ENCODE data around the gene PPP1R14B. TPM values are rescaled to one million over a fixed set of nuclear protein-coding genes. Genes with fewer than 3 reads are reported as not detected.

The PPP1R14B gene
- total RNA-seq, 2 experiments from 2014 or later: 238 to 242 TPM

- Mint-ChIP-seq H3K4me1 (ENCODE audit: low read depth) (peaks cover 19% of the 10 kb centered on the region), H3K9me3 (no peaks in the 10 kb centered on the region), H3K4me3 (no peak overlapping the region), H3K36me3 (peaks cover 9% of the 10 kb centered on the region), H3K27ac (no peak overlapping the region), H3K27me3 (no peaks in the 10 kb centered on the region)
- POLR2A ChIA-PET: interaction anchor here (0.8 kb wide), 1 partner anchor 9 kb away, joined by 3 read pairs; no protein-coding TSS in a partner anchor
- no peak for DNase-seq
- CTCF ChIA-PET: interaction anchor here (3.5 kb wide), 1 partner anchor 45 kb away, joined by 11 read pairs; the partner anchor contains the start of gene CATSPERZ
- intact Hi-C loops (cut with micrococcal nuclease): no loop called here
These were observed 8.7 kb upstream of the PPP1R14B start for GRCh38 chr11:64255135-64256128.

- no peak for DNase-seq
- Mint-ChIP-seq H3K4me3 (no peak overlapping the region), H3K27ac (no peak overlapping the region), H3K27me3 (no peaks in the 10 kb centered on the region), H3K9me3 (no peaks in the 10 kb centered on the region), H3K4me1 (ENCODE audit: low read depth) (peaks cover 15% of the 10 kb centered on the region), H3K36me3 (peaks cover 5% of the 10 kb centered on the region)
- POLR2A ChIA-PET: interaction anchor here (0.8 kb wide), 1 partner anchor 10 kb away, joined by 3 read pairs; no protein-coding TSS in a partner anchor
- intact Hi-C loops (cut with micrococcal nuclease): no loop called here
- CTCF ChIA-PET: interaction anchor here (0.9 to 3.5 kb wide), 4 partner anchors 12 to 50 kb away, joined by 3 to 11 read pairs (median 4); partner anchors contain the start of genes CATSPERZ and ESRRA
These were observed 7.6 kb upstream of the PPP1R14B start for GRCh38 chr11:64254326-64254725.

- intact Hi-C loops (cut with micrococcal nuclease): no loop called here
- H3K4me3 Mint-ChIP-seq: no peak overlapping the region
- H3K27ac Mint-ChIP-seq: no peak overlapping the region
- POLR2A ChIA-PET: no interaction called here
- H3K4me1 Mint-ChIP-seq (ENCODE audit: low read depth): peaks cover 14% of the 10 kb centered on the region
- H3K9me3 Mint-ChIP-seq: no peaks in the 10 kb centered on the region
- no peaks in the 10 kb centered on the region for H3K27me3 Mint-ChIP-seq
- CTCF ChIA-PET: interaction anchor here (0.9 to 1.2 kb wide), 3 partner anchors 12 to 51 kb away, joined by 3 to 4 read pairs (median 4); partner anchors contain the start of gene ESRRA
- H3K36me3 Mint-ChIP-seq: peaks cover 3% of the 10 kb centered on the region
- no peak for DNase-seq
These were observed 6.7 kb upstream of the PPP1R14B start for GRCh38 chr11:64253481-64253880.

- intact Hi-C loops (cut with micrococcal nuclease): no loop called here
- no peaks in the 10 kb centered on the region for H3K9me3 Mint-ChIP-seq
- CTCF ChIA-PET: interaction anchor here (0.7 to 3.8 kb wide), 3 partner anchors 16 to 51 kb away, joined by 3 to 29 read pairs (median 3); partner anchors contain the start of gene CATSPERZ
- H3K27ac Mint-ChIP-seq: no peak overlapping the region
- H3K36me3 Mint-ChIP-seq: peaks cover 3% of the 10 kb centered on the region
- no peaks in the 10 kb centered on the region for H3K27me3 Mint-ChIP-seq
- H3K4me1 Mint-ChIP-seq (ENCODE audit: low read depth): peaks cover 15% of the 10 kb centered on the region
- DNase-seq: no peak
- POLR2A ChIA-PET: interaction anchor here (1.3 to 1.5 kb wide), 2 partner anchors 15 to 19 kb away, joined by 3 to 8 read pairs; no protein-coding TSS in a partner anchor
- no peak overlapping the region for H3K4me3 Mint-ChIP-seq
These were observed 6.3 kb upstream of the PPP1R14B start for GRCh38 chr11:64253043-64253442.

- Mint-ChIP-seq H3K9me3 (no peaks in the 10 kb centered on the region), H3K4me1 (ENCODE audit: low read depth) (peaks cover 18% of the 10 kb centered on the region), H3K36me3 (no peaks in the 10 kb centered on the region), H3K4me3 (peak overlapping the region; percentile 83), H3K27me3 (no peaks in the 10 kb centered on the region), H3K27ac (no peak overlapping the region)
- ChIA-PET POLR2A (interaction anchor here (0.7 to 1.5 kb wide), 5 partner anchors 9 to 61 kb away, joined by 3 to 8 read pairs (median 3); no protein-coding TSS in a partner anchor), CTCF (interaction anchor here (0.6 to 3.8 kb wide), 13 partner anchors 9 to 69 kb away, joined by 3 to 29 read pairs (median 6); partner anchors contain the start of genes CATSPERZ, FERMT3, NUDT22 and PRDX5)
- intact Hi-C loops (cut with micrococcal nuclease): no loop called here
- DNase-seq: peak; percentile 31
These were observed 5.5 kb upstream of the PPP1R14B start for GRCh38 chr11:64252003-64252872.

GRCh38 chr11:64251753-64252002, 4.9 kb upstream of the PPP1R14B start:
- Mint-ChIP-seq H3K9me3 (no peaks in the 10 kb centered on the region), H3K27ac (no peak overlapping the region), H3K36me3 (no peaks in the 10 kb centered on the region), H3K4me3 (peak overlapping the region; percentile 83), H3K4me1 (ENCODE audit: low read depth) (peaks cover 18% of the 10 kb centered on the region), H3K27me3 (no peaks in the 10 kb centered on the region)
- ChIA-PET CTCF (interaction anchor here (0.6 to 3.8 kb wide), 13 partner anchors 9 to 68 kb away, joined by 3 to 29 read pairs (median 7); partner anchors contain the start of genes BAD, CATSPERZ, FERMT3 and NUDT22), POLR2A (interaction anchor here (1.0 to 1.5 kb wide), 3 partner anchors 17 to 60 kb away, joined by 3 to 8 read pairs (median 4); no protein-coding TSS in a partner anchor)
- DNase-seq: no peak
- intact Hi-C loops (cut with micrococcal nuclease): loop anchor here (1.0 kb wide), 1 partner anchor 18 kb away; no protein-coding TSS in a partner anchor

- intact Hi-C loops (cut with micrococcal nuclease): loop anchor here (1.0 kb wide), 1 partner anchor 18 kb away; no protein-coding TSS in a partner anchor
- peak within 1 kb of the TSS; percentile 83 for H3K4me3 Mint-ChIP-seq
- no peaks in the 10 kb centered on the region for H3K9me3 Mint-ChIP-seq
- H3K27ac Mint-ChIP-seq: no peak within 1 kb of the TSS
- ChIA-PET POLR2A (interaction anchor here (1.0 to 2.6 kb wide), 6 partner anchors 10 to 60 kb away, joined by 4 to 8 read pairs (median 4); partner anchors contain the start of genes ESRRA and FKBP2), CTCF (interaction anchor here (1.0 to 3.8 kb wide), 15 partner anchors 8 to 66 kb away, joined by 3 to 29 read pairs (median 7); partner anchors contain the start of genes BAD, CATSPERZ, FERMT3 and NUDT22)
- peak; percentile 71 for DNase-seq
- no peaks in the 10 kb centered on the region for H3K27me3 Mint-ChIP-seq
- peaks cover 18% of the 10 kb centered on the region for H3K4me1 Mint-ChIP-seq (ENCODE audit: low read depth)
- no peaks in the 10 kb centered on the region for H3K36me3 Mint-ChIP-seq
These were observed 4.4 kb upstream of the PPP1R14B start, which contains the start of gene PLCB3 for GRCh38 chr11:64251016-64251752. Gene PLCB3 (plus strand): TSS chr11:64251530. CDS start chr11:64251650, 120 bp downstream.

- POLR2A ChIA-PET: interaction anchor here (1.1 to 2.6 kb wide), 5 partner anchors 9 to 63 kb away, joined by 3 to 8 read pairs (median 4); partner anchors contain the start of genes ESRRA and FKBP2
- Mint-ChIP-seq H3K36me3 (no peaks in the 10 kb centered on the region), H3K27ac (no peak overlapping the region), H3K27me3 (no peaks in the 10 kb centered on the region), H3K9me3 (no peaks in the 10 kb centered on the region), H3K4me1 (ENCODE audit: low read depth) (peaks cover 18% of the 10 kb centered on the region), H3K4me3 (peak overlapping the region; percentile 75)
- DNase-seq: no peak
- intact Hi-C loops (cut with micrococcal nuclease): loop anchor here (1.0 kb wide), 1 partner anchor 19 kb away; no protein-coding TSS in a partner anchor
- CTCF ChIA-PET: interaction anchor here (1.1 to 3.8 kb wide), 13 partner anchors 8 to 67 kb away, joined by 3 to 29 read pairs (median 8); partner anchors contain the start of genes BAD, CATSPERZ, FERMT3 and PRDX5
These were observed 3.8 kb upstream of the PPP1R14B start for GRCh38 chr11:64250415-64251015.

- H3K4me3 Mint-ChIP-seq: no peak overlapping the region
- no peaks in the 10 kb centered on the region for H3K9me3 Mint-ChIP-seq
- H3K4me1 Mint-ChIP-seq (ENCODE audit: low read depth): peaks cover 18% of the 10 kb centered on the region
- no peaks in the 10 kb centered on the region for H3K27me3 Mint-ChIP-seq
- H3K36me3 Mint-ChIP-seq: no peaks in the 10 kb centered on the region
- H3K27ac Mint-ChIP-seq: peak overlapping the region; percentile 18
- intact Hi-C loops (cut with micrococcal nuclease): loop anchor here (10.0 kb wide), 1 partner anchor 865 kb away; the partner anchor contains the start of genes TM7SF2 and ZNHIT2
- ChIA-PET POLR2A (interaction anchor here (1.1 to 2.6 kb wide), 5 partner anchors 9 to 63 kb away, joined by 3 to 8 read pairs (median 4); partner anchors contain the start of genes ESRRA and FKBP2), CTCF (interaction anchor here (0.6 to 3.8 kb wide), 13 partner anchors 7 to 55 kb away, joined by 3 to 29 read pairs (median 8); partner anchors contain the start of genes BAD, CATSPERZ and FERMT3)
- DNase-seq: no peak
These were observed 3.0 kb upstream of the PPP1R14B start for GRCh38 chr11:64249563-64250414.

All from activated CD4-positive, alpha-beta memory T cell treated with anti-CD3 and anti-CD28 coated beads for 36 hours (primary cell).